ENCODE data around the gene CKS2.
"Not testable (repeated sequence)": the region's sequence is repeated elsewhere in the genome, so short reads cannot be mapped to it uniquely, and the experiment has no call there.

CKS2 gene

DNA sequence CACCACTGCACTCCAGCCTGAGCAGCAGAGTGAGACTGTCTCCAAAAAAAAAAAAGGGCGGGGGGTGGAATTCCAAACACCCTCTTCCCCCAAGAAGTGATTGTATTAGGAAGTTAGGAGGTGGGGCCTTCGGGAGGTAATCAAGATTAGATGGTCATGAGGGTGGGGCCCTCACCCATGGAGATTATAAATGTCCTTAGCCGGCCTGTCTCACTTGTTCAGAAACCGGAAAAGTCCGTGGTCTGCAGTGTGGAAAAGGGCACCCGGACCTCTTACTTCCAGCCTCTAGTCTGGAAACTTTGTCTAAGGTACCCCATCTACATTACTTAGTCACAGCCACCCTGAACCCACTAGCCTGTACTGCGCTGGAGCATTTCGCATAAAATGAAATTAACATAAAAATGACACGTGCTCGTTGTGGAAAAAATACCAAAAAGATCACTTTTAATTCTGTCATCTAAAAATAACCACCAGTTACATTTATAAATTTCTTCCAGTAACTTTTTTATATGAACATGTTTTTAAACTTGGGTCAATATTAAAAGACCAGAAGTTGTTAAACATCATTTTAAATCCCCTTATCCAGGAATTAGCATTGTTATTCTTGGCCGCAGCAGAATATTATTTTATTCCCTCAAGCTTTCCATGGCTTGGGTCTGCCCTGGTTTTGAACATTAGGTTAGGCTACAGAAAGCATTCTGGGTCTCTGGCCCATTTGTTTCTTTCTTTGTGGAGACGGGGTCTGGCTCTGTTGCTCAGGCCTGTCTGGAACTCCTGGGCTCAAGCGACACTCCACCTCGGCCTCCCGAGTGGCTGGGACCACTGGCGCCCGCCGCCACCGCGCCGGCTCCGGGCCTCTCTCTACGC, 1.2 kb upstream of the CKS2 start:
- in situ Hi-C loops (cut with MboI; ENCODE audit: low sequenced_read_pairs), result no loop called here

DNA sequence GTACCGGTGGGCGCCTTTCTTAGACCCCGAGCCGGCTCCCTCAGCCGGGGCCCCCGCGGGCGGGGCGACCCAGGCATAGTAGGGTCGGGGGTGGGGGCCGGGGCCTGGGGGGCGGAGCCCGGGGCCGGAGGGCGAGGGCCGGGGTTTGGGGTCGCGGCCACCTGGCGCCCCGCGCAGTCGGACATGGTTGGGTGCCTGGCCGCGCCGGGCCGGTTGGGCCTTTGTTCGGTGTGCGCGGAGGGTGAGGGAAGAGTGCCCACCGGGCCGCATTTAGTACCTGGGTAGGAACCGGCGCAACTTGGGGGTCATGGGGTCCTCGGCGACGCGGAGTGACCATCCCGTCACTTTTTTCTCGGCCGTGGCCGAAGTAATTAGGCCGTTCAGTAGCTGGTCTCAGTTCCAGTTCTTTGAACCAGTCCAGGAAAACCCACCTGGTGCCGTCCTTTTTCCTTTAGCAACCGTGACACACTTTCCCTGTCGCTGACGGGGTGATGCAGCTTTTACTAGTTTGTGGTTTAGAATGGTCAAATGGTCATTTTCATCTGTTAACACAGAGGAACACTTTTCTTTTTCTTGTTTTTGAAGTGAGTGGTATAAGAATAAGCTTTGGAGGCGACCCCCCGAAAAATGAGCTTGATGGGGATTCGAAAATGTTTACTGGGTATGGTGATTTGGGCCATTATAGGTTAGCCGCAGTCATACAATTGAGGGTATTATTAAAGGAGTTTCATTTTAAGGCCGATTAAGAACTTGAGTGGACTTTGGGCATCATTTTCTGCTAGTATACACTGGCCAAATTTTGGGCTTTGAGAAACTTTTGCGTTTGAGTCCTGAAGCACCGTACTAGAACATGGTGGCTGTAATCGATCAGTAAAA, 589 bp downstream of the CKS2 start:
- in situ Hi-C loops (cut with MboI; ENCODE audit: low sequenced_read_pairs), result no loop called here

DNA sequence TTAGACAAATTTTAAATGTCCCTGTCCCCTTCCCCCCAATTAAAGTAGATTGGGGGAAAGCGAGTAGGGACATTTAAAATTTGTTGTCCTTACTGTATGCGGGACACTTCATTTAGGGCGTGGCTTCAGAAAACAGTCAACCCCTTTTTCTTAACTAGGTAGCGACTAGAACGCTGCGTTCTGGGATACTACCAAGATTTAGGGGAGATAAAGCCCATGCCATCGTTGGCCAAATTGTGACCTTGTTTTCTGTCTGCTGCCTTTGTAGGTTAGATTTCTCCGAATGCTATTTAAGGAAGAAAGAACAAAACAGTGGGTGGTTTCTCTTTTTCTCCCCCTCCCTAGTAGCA, 1.2 kb downstream of the CKS2 start:
- in situ Hi-C loops (cut with MboI; ENCODE audit: low sequenced_read_pairs), result no loop called here

DNA sequence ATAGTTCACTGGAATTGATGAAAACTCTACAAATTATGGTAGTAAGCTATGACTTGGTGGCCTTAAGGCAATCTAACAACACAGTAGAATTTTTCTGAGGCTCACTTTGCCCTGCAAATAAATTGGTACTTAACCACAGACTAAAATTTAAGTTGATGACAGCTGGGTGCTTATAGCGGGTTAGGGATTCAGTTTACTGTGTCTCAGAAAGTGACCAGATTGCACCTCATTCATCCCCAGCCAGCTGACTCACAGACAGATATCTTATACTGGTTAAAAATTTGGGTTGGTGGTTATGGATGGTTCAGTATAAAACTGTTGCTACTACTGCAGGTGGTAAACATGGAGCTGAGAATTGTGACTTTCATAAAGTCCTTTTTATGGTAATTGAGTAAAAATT, 2.8 kb downstream of the CKS2 start:
- in situ Hi-C loops (cut with MboI; ENCODE audit: low sequenced_read_pairs), result no loop called here

DNA sequence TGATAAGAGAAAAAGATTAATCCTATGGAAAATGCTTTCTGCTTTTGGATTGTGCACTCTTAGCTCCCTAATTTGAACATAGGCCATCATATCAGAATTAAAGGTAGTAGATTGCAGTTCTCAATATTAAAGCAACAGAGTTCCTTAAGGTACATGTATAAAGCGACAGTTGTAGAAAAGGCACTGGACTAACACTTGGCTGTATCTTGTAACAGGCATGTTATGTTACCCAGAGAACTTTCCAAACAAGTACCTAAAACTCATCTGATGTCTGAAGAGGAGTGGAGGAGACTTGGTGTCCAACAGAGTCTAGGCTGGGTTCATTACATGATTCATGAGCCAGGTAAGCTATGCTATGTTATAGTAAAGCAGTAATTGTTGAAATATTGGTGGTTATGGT, 4.0 kb downstream of the CKS2 start:
- in situ Hi-C loops (cut with MboI; ENCODE audit: low sequenced_read_pairs), result no loop called here

GRCh38 chr9:89315482-89315881, 4.5 kb downstream of the CKS2 start:
- in situ Hi-C loops (cut with MboI; ENCODE audit: low sequenced_read_pairs), result no loop called here

DNA sequence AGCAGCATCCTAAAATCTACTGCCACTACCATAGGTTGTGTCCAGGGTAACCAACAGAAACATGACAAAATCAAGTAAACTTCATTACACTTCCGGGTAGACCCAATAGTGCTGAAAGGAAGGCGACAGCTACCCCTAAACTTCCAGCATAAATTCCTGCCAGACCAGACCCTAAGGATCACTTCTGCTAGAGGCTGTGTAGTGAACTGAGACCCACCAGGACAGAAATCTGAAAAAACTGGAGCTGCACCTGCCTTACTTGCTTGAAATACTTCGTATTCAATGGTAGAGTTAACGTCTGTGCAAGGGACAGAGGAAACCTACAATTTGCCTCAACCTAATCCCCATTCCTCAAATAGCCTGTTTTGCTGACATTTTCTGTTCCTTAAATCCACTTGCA, 6.3 kb downstream of the CKS2 start:
- in situ Hi-C loops (cut with MboI; ENCODE audit: low sequenced_read_pairs), result no loop called here

DNA sequence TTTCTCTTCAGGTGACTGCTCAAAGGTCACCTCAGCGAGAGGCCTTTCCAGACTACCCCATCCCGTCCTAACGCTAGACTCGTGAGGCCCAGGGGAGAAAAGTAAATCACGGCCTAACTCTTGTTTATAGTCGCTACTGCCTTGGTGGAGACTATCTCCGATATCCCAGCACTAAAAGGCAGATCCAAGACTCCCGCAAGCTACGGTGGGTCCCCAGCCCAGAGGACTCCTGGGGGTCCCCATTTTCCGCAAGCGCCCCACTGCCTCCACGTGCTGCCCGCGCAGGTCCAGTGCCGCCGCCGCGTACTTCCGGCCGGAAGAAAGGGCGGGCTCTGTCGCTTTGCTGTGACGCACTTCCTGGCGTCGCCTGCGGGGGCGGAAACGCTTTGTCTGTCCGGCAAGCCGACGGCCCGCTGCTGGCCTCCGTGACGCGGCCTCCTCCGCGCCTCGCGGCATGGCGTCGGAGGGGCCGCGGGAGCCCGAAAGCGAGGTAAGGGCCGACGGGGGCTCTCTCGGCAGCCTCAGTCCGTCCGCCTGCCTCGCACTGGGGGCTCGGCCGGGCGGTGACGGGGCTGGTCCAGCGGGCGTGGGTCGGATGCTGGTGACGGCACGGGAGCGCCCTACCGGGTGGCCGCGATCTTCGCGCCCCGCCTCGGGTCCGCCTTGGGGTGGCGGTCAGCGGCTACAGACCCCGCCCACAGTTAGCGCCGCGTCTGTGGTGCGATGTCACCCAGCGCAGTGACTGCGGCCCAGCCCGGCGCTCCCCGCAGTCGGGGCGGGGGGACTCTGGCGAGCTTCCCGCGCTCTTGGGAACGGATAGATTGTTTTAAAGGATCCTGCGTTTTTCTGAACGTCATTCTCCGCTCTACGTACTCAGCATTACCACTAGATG, 7.4 kb downstream of the CKS2 start, which contains the start of gene SECISBP2:
SECISBP2 (plus strand) TSS at position 378 of the 892 bp plus-strand sequence; CDS start at position 455, 77 bp downstream.
- in situ Hi-C loops (cut with MboI; ENCODE audit: low sequenced_read_pairs), result no loop called here

GRCh38 chr9:89319015-89319905, 8.3 kb downstream of the CKS2 start:
- in situ Hi-C loops (cut with MboI; ENCODE audit: low sequenced_read_pairs), result no loop called here

GRCh38 chr9:89323390-89323789, 12.4 kb downstream of the CKS2 start:
- in situ Hi-C loops (cut with MboI; ENCODE audit: low sequenced_read_pairs), result no loop called here

DNA sequence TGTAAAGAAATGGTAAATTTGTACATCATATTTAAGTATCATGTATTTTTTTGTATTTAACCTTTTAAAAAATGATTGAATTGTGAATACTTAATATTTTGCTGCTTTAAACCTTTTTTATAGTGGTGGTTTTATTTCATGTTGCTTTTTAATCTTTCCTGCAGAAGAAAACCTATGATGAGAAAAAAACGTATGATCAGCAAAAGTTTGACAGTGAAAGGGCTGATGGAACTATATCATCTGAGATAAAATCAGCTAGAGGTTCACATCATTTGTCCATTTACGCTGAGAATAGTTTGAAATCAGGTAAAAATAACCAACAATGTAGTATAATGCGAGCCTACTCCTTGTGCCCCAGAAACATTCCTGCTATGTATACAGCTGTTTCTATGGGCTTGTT, 14.7 kb downstream of the CKS2 start:
- in situ Hi-C loops (cut with MboI; ENCODE audit: low sequenced_read_pairs), result no loop called here

DNA sequence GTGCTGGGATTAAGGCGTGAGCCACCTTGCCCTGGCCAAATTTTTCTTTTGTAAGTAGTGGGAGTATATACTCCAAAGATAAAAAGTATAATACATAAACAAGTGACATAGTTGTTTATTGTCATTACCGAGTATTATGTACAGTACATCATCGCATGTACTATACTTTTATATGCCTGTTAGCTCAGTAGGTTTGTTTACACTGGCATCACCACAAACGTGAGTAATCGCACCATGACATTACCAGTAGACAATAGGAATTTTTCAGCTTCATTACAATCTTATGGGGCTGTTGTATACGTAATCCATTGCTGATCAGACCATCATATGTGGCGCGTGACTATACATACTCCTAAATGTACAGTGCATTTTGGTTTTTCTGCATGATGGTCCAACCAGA, 17.1 kb downstream of the CKS2 start:
- in situ Hi-C loops (cut with MboI; ENCODE audit: low sequenced_read_pairs), result no loop called here

- in situ Hi-C loops (cut with MboI; ENCODE audit: low sequenced_read_pairs), result no loop called here
Measured at GRCh38 chr9:89329917-89330316, 18.9 kb downstream of the CKS2 start.

- in situ Hi-C loops (cut with MboI; ENCODE audit: low sequenced_read_pairs), result no loop called here
Measured at GRCh38 chr9:89330513-89330912, 19.5 kb downstream of the CKS2 start.

DNA sequence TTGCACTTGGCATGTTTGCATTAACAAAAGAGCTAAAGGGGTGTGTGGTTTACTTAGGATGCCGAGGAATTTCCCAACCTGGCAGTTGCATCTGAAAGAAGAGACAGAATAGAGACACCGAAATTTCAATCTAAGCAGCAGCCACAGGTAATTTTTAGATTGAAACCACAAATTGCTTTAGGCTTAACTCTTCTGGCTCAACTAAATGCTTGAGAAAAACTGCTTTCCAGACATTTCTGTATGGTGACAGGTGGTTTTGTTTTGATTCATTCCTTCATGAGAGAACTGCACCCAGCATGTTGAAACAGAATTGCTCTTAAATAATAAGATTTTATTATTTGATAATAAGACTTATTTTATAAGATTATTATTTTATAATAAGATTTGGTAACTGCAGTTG, 28.8 kb downstream of the CKS2 start:
- in situ Hi-C loops (cut with MboI; ENCODE audit: low sequenced_read_pairs), result no loop called here

DNA sequence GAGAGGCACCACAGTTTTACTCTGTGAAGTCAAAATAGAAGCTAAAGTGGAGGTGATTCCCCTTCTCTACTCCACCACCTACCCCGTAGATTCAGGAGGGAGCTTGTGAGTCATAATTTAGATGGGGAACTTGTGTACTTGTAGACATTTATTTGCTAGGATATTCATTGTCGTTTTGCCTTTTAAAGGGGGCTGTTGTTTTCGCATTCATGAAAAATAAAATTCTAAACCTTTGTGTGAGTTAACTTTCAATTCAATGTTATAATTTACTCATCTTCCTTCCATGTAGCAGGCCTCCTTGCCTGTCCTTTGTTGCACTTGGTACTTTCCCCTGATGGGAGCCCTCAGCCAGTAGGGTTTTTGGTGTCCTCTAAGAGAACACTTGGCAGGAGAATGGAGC, 29.3 kb downstream of the CKS2 start:
- in situ Hi-C loops (cut with MboI; ENCODE audit: low sequenced_read_pairs), result no loop called here

GRCh38 chr9:89342213-89342612, 31.2 kb downstream of the CKS2 start:
- in situ Hi-C loops (cut with MboI; ENCODE audit: low sequenced_read_pairs), result no loop called here

DNA sequence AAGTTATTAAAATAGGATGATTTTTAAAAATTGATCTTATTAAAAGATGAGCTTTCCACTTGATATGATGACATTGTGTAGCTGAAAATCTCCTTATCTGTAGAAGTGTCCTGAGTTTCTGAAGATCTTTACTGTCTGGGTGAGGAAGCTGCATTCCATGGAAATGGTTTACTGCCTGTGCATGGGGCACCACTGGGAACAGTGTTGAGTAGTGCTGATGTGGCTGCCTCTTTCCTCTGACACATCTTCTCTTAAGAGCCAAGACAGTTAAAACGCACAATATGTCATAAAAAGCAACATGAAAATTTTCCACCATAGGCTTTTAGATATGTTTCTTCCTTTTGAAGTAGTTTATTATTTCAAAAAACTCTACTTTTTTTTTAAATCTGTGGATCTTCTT, 32.0 kb downstream of the CKS2 start:
- in situ Hi-C loops (cut with MboI; ENCODE audit: low sequenced_read_pairs), result no loop called here

GRCh38 chr9:89343812-89344211, 32.8 kb downstream of the CKS2 start:
- in situ Hi-C loops (cut with MboI; ENCODE audit: low sequenced_read_pairs), result not testable (repeated sequence)

DNA sequence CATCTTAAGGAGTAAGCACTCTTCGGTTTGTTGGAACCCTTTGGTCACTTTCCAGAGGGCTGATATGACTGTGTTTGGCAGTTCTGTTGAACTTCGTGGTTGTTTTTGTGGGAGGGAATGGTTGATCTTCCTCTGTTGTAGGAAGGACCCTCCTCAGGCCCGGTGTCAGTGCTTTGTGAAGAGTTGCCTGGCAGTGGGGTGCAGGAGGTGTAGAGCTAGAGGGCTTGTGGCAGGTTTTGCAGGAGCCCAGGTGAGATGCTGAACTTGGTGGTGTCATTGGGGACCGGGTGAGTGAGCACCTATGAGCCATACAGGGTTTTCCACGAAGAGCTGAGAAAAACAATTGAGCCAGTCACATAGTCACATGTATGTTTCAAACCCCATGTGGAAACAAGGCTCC, 34.5 kb downstream of the CKS2 start:
- in situ Hi-C loops (cut with MboI; ENCODE audit: low sequenced_read_pairs), result no loop called here
